Measurements from ENCODE around the gene ARID5B.

- TF ChIP-seq CTCF (conservative IDR thresholded peaks at IDR 0.05 in 1 of 2, IDR thresholded peaks at IDR 0.05 in 1 of 2; ENCODE audit: low read depth in 1 of 2, low read length in 2 of 2) = no peak
- no peak for TF ChIP-seq EZH2 (IDR thresholded peaks at IDR 0.05; ENCODE audit: low read length, missing control alignments)
These were observed 18.0 kb upstream of the ARID5B start for GRCh38 chr10:61883371-61884025.

All from fibroblast of lung (primary cell).